G401.6 (cell line): ENCODE measurements around the gene OR10H2.
"Not testable (repeated sequence)": the region's sequence is repeated elsewhere in the genome, so short reads cannot be mapped to it uniquely, and the experiment has no call there.

Experiments used
- FAIRE-seq: peaks from 2 replicates; lab custom pipeline; 2012; peaks lifted over from hg19 to GRCh38; lab: Jason Lieb, UNC

Gene OR10H2

GRCh38 chr19:15769586-15769985 is 41.8 kb downstream of the OR10H2 start:
- no peak for FAIRE-seq

DNA sequence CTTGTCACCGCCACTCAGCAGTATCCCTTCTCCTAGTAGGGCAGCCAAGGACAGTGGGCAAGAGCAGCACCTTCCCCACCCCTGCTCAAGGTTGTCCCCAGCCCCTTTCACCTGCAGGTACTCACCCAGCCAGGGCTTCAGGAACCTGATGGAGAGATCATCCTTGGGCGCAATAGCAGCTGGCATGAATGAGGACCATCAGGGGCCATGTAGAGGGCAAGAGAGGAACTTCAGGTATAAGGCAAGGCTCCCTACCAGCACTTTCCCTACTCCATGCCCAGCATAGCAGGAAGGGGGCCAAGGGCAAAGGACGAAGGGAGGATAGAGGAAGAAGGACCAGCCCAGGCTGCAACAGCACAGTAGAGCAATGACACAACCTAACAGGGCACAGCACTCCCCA is 46.3 kb downstream of the OR10H2 start:
- FAIRE-seq: not testable (repeated sequence)

DNA sequence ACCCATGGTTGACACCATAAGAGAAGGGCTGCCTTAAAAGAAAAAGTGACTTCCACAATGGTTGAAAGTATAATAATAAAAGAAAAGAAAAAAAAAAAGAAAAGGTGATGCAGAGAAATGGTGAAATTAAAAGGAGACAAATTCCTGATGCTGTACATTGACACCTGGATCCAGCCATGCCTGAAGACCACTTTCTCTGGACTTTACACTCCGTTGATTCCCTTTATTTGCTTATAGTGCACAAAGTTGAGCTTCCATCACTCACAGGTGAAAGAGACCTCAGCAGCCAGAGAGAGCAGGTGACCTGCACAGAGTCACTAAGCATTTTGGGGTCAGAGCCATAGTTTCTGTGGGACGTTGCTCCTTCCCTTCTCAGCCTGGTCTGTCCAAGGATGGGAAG is 47.4 kb downstream of the OR10H2 start:
- FAIRE-seq: no peak

- FAIRE-seq: no peak
Observed at GRCh38 chr19:15776264-15776663, 48.4 kb downstream of the OR10H2 start.

GRCh38 chr19:15776991-15777970 is 49.5 kb downstream of the OR10H2 start:
- no peak for FAIRE-seq
